ENCODE measurements around the gene ADCY2.

Gene ADCY2

DNA sequence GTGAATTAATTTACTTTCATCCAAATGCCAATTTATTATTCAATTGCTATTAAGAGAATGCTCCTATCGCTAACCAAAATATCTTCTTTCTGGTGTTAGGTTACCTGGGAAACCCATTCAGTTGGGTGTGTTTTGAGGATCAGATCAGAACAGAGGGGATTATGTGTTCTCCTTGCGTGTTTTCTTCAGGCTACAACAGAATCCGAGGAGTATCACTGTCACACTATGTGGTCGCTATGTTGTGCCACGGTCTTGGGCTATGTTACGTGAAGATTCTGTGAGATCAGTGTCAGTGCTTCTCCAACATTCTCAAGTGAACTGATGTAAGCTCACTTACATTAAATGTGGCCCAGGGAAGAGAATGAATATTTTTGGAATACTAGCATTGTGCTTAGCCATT is 39.0 kb downstream of the ADCY2 start:
- no peaks in the 10 kb centered on the region for H3K36me3 ChIP-seq (ENCODE audit: control insufficient read depth in 2 of 2, insufficient read depth in 1 of 2, low read length in 2 of 2)
- no peak overlapping the region for H3K27ac ChIP-seq (ENCODE audit: extremely low read depth, low read depth, low read length)
- ChIA-PET CTCF (interaction anchor here (0.7 kb wide), 1 partner anchor 552 kb away, joined by 4 read pairs; no protein-coding TSS in a partner anchor), POLR2A (no interaction called here)
- H3K4me3 ChIP-seq (ENCODE audit: low read depth, low read length) = no peak overlapping the region
- no peaks in the 10 kb centered on the region for H3K4me1 ChIP-seq (ENCODE audit: control insufficient read depth, insufficient read depth, low read length)
- no peaks in the 10 kb centered on the region for H3K9me3 ChIP-seq (ENCODE audit: control insufficient read depth, insufficient read depth, low read depth, low read length)
- TF ChIP-seq, protein P1, sequence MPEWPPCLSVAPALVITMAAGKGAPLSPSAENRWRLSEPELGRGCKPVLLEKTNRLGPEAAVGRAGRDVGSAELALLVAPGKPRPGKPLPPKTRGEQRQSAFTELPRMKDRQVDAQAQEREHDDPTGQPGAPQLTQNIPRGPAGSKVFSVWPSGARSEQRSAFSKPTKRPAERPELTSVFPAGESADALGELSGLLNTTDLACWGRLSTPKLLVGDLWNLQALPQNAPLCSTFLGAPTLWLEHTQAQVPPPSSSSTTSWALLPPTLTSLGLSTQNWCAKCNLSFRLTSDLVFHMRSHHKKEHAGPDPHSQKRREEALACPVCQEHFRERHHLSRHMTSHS (tag by site-specific recombination; IDR thresholded peaks at IDR 0.05) = no peak
- TF ChIP-seq ZNF394 (tag by site-specific recombination; IDR thresholded peaks at IDR 0.05; ENCODE audit: borderline replicate concordance) = no peak

DNA sequence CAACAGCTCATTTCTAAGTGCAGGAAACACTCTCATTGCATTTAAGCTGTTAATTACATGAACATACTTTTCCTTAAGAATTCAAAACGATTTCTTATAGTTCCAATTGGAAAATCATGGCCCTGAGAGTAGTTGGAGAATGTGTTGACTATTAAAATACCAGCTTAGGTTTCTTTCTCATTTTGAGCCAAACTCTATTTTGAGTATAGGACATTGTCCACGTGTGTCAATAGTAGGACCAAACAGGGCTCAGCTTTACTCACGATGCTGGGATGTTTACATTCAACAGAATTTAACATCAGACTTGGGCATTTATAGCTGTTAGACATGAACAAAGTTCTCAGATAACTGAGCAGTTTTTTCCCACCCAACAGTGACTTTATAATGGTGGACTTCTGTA is 39.6 kb downstream of the ADCY2 start:
- H3K4me3 ChIP-seq (ENCODE audit: low read depth, low read length) = no peak overlapping the region
- no peak for TF ChIP-seq ZNF776 (tag by site-specific recombination; IDR thresholded peaks at IDR 0.05; ENCODE audit: borderline replicate concordance)
- ChIA-PET CTCF (interaction anchor here (0.7 kb wide), 1 partner anchor 553 kb away, joined by 4 read pairs; no protein-coding TSS in a partner anchor), POLR2A (no interaction called here)
- H3K36me3 ChIP-seq (ENCODE audit: control insufficient read depth in 2 of 2, insufficient read depth in 1 of 2, low read length in 2 of 2) = no peaks in the 10 kb centered on the region
- no peak overlapping the region for H3K27ac ChIP-seq (ENCODE audit: extremely low read depth, low read depth, low read length)
- no peaks in the 10 kb centered on the region for H3K9me3 ChIP-seq (ENCODE audit: control insufficient read depth, insufficient read depth, low read depth, low read length)
- H3K4me1 ChIP-seq (ENCODE audit: control insufficient read depth, insufficient read depth, low read length) = no peaks in the 10 kb centered on the region

DNA sequence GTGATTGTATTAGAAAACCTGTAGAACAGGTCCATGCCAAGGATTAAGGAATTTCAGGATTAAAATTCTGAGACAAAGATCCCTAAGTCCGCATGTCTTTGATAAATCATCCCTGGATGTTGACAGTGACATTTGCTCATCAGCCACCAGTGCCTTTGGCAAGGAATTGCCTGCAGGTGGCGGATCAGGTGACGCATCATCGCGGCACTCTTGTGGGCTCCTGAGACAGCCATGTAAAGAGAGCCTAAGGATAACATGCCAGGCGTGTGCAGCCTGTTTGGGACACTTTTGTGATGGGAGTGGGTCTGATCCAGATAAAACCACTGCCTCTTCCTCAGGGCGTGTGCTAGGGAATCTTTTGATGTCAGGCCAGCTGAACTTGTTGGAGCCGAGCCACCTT is 40.6 kb downstream of the ADCY2 start:
- no peak for TF ChIP-seq GLI2 (tag by site-specific recombination; IDR thresholded peaks at IDR 0.05; ENCODE audit: borderline replicate concordance, low read depth)
- TF ChIP-seq, protein P2, sequence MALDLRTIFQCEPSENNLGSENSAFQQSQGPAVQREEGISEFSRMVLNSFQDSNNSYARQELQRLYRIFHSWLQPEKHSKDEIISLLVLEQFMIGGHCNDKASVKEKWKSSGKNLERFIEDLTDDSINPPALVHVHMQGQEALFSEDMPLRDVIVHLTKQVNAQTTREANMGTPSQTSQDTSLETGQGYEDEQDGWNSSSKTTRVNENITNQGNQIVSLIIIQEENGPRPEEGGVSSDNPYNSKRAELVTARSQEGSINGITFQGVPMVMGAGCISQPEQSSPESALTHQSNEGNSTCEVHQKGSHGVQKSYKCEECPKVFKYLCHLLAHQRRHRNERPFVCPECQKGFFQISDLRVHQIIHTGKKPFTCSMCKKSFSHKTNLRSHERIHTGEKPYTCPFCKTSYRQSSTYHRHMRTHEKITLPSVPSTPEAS (tag by site-specific recombination; IDR thresholded peaks at IDR 0.05) = no peak
- TF ChIP-seq MEIS1 (CRISPR knock-in tag; IDR thresholded peaks at IDR 0.05; ENCODE audit: borderline replicate concordance) = no peak
- TF ChIP-seq KLF1 (tag by site-specific recombination; IDR thresholded peaks at IDR 0.05) = no peak
- no peak for TF ChIP-seq ZNF274 (IDR thresholded peaks at IDR 0.05; ENCODE audit: low read length)
- no peak for TF ChIP-seq ZNF274 (tag by site-specific recombination; IDR thresholded peaks at IDR 0.05; ENCODE audit: borderline replicate concordance)
- TF ChIP-seq ZNF48 (tag by site-specific recombination; IDR thresholded peaks at IDR 0.05) = no peak
- TF ChIP-seq ZNF155 (tag by site-specific recombination; IDR thresholded peaks at IDR 0.05) = no peak
- no peak for TF ChIP-seq ZNF585B (tag by site-specific recombination; IDR thresholded peaks at IDR 0.05)

DNA sequence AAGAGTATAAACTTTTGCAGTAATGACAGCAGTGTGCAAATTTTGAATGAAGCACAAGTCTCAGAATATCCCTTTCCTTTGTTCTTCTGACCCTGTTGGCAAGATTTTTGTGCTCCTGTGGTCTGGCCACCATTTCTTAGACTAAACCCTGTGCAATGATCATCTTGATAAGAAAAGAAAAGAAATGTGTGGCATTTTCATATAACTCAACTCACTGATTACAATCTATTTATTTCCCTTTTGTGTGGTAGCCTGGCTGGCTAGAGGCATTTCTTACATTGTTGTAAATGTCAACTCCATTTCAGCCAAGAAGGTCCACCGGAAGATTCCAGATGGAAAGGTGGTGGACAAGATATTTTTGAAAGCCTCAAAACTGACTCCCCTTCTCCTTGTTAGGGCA is 41.9 kb downstream of the ADCY2 start:
- no peak overlapping the region for H3K4me3 ChIP-seq (ENCODE audit: low read depth, low read length)
- no peak overlapping the region for H3K27ac ChIP-seq (ENCODE audit: extremely low read depth, low read depth, low read length)
- no peaks in the 10 kb centered on the region for H3K9me3 ChIP-seq (ENCODE audit: control insufficient read depth, insufficient read depth, low read depth, low read length)
- no peaks in the 10 kb centered on the region for H3K36me3 ChIP-seq (ENCODE audit: control insufficient read depth in 2 of 2, insufficient read depth in 1 of 2, low read length in 2 of 2)
- CTCF ChIA-PET = interaction anchor here (0.6 kb wide), 1 partner anchor 39 kb away, joined by 4 read pairs; no protein-coding TSS in a partner anchor
- POLR2A ChIA-PET = no interaction called here
- H3K4me1 ChIP-seq (ENCODE audit: control insufficient read depth, insufficient read depth, low read length) = no peaks in the 10 kb centered on the region
- TF ChIP-seq, protein P3, sequence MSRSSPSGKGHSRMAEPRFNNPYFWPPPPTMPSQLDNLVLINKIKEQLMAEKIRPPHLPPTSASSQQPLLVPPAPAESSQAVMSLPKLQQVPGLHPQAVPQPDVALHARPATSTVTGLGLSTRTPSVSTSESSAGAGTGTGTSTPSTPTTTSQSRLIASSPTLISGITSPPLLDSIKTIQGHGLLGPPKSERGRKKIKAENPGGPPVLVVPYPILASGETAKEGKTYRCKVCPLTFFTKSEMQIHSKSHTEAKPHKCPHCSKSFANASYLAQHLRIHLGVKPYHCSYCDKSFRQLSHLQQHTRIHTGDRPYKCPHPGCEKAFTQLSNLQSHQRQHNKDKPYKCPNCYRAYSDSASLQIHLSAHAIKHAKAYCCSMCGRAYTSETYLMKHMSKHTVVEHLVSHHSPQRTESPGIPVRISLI (tag by site-specific recombination; IDR thresholded peaks at IDR 0.05) = no peak
- TF ChIP-seq ZNF837 (tag by site-specific recombination; IDR thresholded peaks at IDR 0.05) (no peak), ZNF341 (tag by site-specific recombination; IDR thresholded peaks at IDR 0.05; ENCODE audit: low read depth) (no peak), ZNF585B (tag by site-specific recombination; IDR thresholded peaks at IDR 0.05) (no peak), ZNF621 (tag by site-specific recombination; IDR thresholded peaks at IDR 0.05) (no peak), ZNF112 (tag by site-specific recombination; IDR thresholded peaks at IDR 0.05) (no peak)
- TF ChIP-seq, protein P4, sequence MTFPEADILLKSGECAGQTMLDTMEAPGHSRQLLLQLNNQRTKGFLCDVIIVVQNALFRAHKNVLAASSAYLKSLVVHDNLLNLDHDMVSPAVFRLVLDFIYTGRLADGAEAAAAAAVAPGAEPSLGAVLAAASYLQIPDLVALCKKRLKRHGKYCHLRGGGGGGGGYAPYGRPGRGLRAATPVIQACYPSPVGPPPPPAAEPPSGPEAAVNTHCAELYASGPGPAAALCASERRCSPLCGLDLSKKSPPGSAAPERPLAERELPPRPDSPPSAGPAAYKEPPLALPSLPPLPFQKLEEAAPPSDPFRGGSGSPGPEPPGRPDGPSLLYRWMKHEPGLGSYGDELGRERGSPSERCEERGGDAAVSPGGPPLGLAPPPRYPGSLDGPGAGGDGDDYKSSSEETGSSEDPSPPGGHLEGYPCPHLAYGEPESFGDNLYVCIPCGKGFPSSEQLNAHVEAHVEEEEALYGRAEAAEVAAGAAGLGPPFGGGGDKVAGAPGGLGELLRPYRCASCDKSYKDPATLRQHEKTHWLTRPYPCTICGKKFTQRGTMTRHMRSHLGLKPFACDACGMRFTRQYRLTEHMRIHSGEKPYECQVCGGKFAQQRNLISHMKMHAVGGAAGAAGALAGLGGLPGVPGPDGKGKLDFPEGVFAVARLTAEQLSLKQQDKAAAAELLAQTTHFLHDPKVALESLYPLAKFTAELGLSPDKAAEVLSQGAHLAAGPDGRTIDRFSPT (tag by site-specific recombination; IDR thresholded peaks at IDR 0.05) = no peak
- TF ChIP-seq, protein P5, sequence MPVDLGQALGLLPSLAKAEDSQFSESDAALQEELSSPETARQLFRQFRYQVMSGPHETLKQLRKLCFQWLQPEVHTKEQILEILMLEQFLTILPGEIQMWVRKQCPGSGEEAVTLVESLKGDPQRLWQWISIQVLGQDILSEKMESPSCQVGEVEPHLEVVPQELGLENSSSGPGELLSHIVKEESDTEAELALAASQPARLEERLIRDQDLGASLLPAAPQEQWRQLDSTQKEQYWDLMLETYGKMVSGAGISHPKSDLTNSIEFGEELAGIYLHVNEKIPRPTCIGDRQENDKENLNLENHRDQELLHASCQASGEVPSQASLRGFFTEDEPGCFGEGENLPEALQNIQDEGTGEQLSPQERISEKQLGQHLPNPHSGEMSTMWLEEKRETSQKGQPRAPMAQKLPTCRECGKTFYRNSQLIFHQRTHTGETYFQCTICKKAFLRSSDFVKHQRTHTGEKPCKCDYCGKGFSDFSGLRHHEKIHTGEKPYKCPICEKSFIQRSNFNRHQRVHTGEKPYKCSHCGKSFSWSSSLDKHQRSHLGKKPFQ (tag by site-specific recombination; IDR thresholded peaks at IDR 0.05) = no peak
- TF ChIP-seq, protein P6, sequence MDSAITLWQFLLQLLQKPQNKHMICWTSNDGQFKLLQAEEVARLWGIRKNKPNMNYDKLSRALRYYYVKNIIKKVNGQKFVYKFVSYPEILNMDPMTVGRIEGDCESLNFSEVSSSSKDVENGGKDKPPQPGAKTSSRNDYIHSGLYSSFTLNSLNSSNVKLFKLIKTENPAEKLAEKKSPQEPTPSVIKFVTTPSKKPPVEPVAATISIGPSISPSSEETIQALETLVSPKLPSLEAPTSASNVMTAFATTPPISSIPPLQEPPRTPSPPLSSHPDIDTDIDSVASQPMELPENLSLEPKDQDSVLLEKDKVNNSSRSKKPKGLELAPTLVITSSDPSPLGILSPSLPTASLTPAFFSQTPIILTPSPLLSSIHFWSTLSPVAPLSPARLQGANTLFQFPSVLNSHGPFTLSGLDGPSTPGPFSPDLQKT (IDR thresholded peaks at IDR 0.05; ENCODE audit: borderline replicate concordance, low read depth, low read length) = no peak

More for the DNA sequence above, 40.6 kb downstream of the ADCY2 start:
- H3K4me3 ChIP-seq (ENCODE audit: low read depth, low read length) = no peak overlapping the region
- ChIA-PET POLR2A (interaction anchor here (0.5 kb wide), 1 partner anchor 38 kb away, joined by 3 read pairs; no protein-coding TSS in a partner anchor), CTCF (interaction anchor here (0.6 kb wide), 1 partner anchor 38 kb away, joined by 3 read pairs; no protein-coding TSS in a partner anchor)
- no peaks in the 10 kb centered on the region for H3K9me3 ChIP-seq (ENCODE audit: control insufficient read depth, insufficient read depth, low read depth, low read length)
- no peaks in the 10 kb centered on the region for H3K4me1 ChIP-seq (ENCODE audit: control insufficient read depth, insufficient read depth, low read length)
- H3K36me3 ChIP-seq (ENCODE audit: control insufficient read depth in 2 of 2, insufficient read depth in 1 of 2, low read length in 2 of 2) = no peaks in the 10 kb centered on the region
- no peak overlapping the region for H3K27ac ChIP-seq (ENCODE audit: extremely low read depth, low read depth, low read length)

Measured in HEK293 (cell line).